DND-41 (cell line): ENCODE data around the gene RUFY3.

Experiments used
- ATAC-seq: fragments of 200-7000 bp; cut with Tn5 transposase; 3 replicates; pipeline ENCODE4 v1.9.1; 2021; ENCODE audit warnings: low read depth; ENCODE audit not compliant: insufficient read depth
- DNase-seq: peaks from one replicate; pipeline ENCODE4 v3.0.0-alpha.2; 2020
- H2AFZ ChIP-seq: 2 replicates; pipeline ENCODE4 v1.6.0; 2012; ENCODE audit warnings: low read depth, low read length
- H3K27ac ChIP-seq: 2 replicates; pipeline ENCODE4 v1.5.1; 2012; ENCODE audit warnings: low read length, inconsistent platforms
- H3K27me3 ChIP-seq: fragments of 200-600 bp; sonication (generic); 2 replicates; pipeline ENCODE4 v1.6.0; 2012; ENCODE audit warnings: low read length, mild to moderate bottlenecking, inconsistent platforms; ENCODE audit not compliant: insufficient read depth, poor library complexity
- H3K36me3 ChIP-seq: 2 replicates; pipeline ENCODE4 v1.5.1; 2012; ENCODE audit warnings: low read length, inconsistent platforms; ENCODE audit not compliant: insufficient read depth
- H3K4me1 ChIP-seq: 2 replicates; pipeline ENCODE4 v1.5.1; 2012; ENCODE audit warnings: mild to moderate bottlenecking, low read length; ENCODE audit not compliant: insufficient read depth
- H3K4me2 ChIP-seq: 2 replicates; pipeline ENCODE4 v1.6.0; 2012; ENCODE audit warnings: mild to moderate bottlenecking, moderate library complexity, low read length, inconsistent platforms; ENCODE audit not compliant: insufficient read depth
- H3K4me3 ChIP-seq, 2 experiments: fragments of 200-600 bp in 1 of 2; shearing (Covaris generic) in 1 of 2; 2 replicates each; pipeline ENCODE4 v1.5.1; 2012 to 2016; ENCODE audit warnings: inconsistent platforms in 2 of 2, low read length in 2 of 2, mild to moderate bottlenecking in 2 of 2, low read depth in 1 of 2, moderate library complexity in 1 of 2
- H3K79me2 ChIP-seq: 2 replicates; pipeline ENCODE4 v1.6.0; 2012; ENCODE audit warnings: low read length, inconsistent platforms; ENCODE audit not compliant: insufficient read depth
- H3K9ac ChIP-seq: 2 replicates; pipeline ENCODE4 v1.6.0; 2012; ENCODE audit warnings: low read depth, mild to moderate bottlenecking, inconsistent platforms, low read length, moderate library complexity
- H3K9me3 ChIP-seq: 2 replicates; pipeline ENCODE4 v1.5.1; 2012; ENCODE audit warnings: low read length, moderate library complexity, mild to moderate bottlenecking, inconsistent platforms; ENCODE audit not compliant: insufficient read depth, severe bottlenecking
- H4K20me1 ChIP-seq: 2 replicates; pipeline ENCODE4 v1.6.0; 2012; ENCODE audit warnings: low read length; ENCODE audit not compliant: insufficient read depth
- CTCF ChIP-seq: IDR thresholded peaks from 2 replicates; pipeline ENCODE4 v1.5.1; 2012; ENCODE audit warnings: borderline replicate concordance, low read length, moderate library complexity, mild to moderate bottlenecking; ENCODE audit not compliant: poor library complexity, severe bottlenecking; ENCODE audit errors: extremely low read depth
- EZH2 ChIP-seq: IDR thresholded peaks from 3 replicates; pipeline ENCODE4 v1.6.1; 2012; ENCODE audit warnings: borderline replicate concordance, low read depth, mild to moderate bottlenecking, moderate library complexity, low read length, inconsistent platforms; ENCODE audit not compliant: severe bottlenecking

RUFY3 gene

DNA sequence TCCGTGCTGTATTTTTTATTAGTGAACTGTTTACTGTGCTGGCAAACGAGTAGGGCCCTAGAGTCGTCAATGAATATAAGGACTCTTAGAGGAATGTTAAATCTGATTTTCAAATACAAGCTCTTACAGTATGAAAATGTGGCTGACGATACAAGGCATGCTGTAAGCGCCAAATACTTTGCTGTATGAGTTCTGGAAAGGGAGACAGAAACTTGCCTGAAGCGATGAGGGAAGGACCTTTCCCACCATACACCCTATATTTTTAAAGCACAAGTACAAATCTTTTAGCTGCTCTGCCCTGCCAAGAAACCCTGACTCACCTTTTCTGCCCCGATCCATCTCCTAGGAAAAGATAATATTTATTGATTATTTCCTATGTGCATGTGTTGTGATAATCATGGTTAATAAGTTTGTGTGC lies 15.7 kb upstream of the RUFY3 start:
- H3K36me3 ChIP-seq = peaks cover 6% of the 10 kb centered on the region
- DNase-seq (no peak), ATAC-seq (no peak)
- H3K27me3 ChIP-seq = no peaks in the 10 kb centered on the region
- peak overlapping the region; percentile 49 to 92 for H3K4me3 ChIP-seq
- TF ChIP-seq CTCF (no peak), EZH2 (no peak)
- H3K79me2 ChIP-seq = peaks cover 85% of the 10 kb centered on the region
- H2AFZ ChIP-seq = peak overlapping the region; percentile 78
- peaks cover 58% of the 10 kb centered on the region for H3K4me1 ChIP-seq
- peaks cover 2% of the 10 kb centered on the region; the same call in 1 of the 2 replicates for H4K20me1 ChIP-seq
- peak overlapping the region; percentile 79 for H3K4me2 ChIP-seq
- H3K27ac ChIP-seq = peak overlapping the region; percentile 90
- H3K9me3 ChIP-seq = no peaks in the 10 kb centered on the region
- peak overlapping the region; percentile 63 for H3K9ac ChIP-seq

DNA sequence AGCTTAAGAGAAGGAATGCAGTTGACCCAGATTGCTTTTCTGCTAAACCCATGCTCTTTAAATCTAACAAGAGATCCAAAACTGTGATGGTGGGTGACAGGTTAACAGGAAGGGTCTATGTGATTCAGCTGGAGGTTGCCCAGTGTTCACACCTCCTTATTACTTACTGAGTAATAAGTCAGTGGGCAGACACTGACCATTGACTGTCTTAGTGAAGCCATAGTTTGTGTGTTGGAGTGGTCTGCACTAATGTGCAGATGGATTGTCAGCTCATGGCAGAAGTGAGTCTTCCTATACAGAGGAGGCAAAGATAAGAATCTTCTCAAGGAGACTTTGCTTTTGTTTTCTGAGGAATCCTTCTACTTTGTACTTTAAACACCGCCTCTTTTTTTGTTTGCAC lies 15.2 kb upstream of the RUFY3 start:
- ATAC-seq (no peak), DNase-seq (no peak)
- no peaks in the 10 kb centered on the region for H3K27me3 ChIP-seq
- peak overlapping the region; percentile 79 for H3K4me2 ChIP-seq
- peak overlapping the region; percentile 49 to 92; a peak in 3 of 4 replicates for H3K4me3 ChIP-seq
- H3K9me3 ChIP-seq = no peaks in the 10 kb centered on the region
- H3K4me1 ChIP-seq = peaks cover 63% of the 10 kb centered on the region
- H3K79me2 ChIP-seq = peaks cover 90% of the 10 kb centered on the region
- 0 out of 2 replicates have a peak overlapping the region, but pooled peaks have one; percentile 78 for H2AFZ ChIP-seq
- H3K36me3 ChIP-seq = peaks cover 6% of the 10 kb centered on the region
- H3K27ac ChIP-seq = peak overlapping the region; percentile 90
- peak overlapping the region; percentile 63 for H3K9ac ChIP-seq
- H4K20me1 ChIP-seq = peaks cover 2% of the 10 kb centered on the region; the same call in 1 of the 2 replicates
- TF ChIP-seq CTCF = no peak
- TF ChIP-seq EZH2 = no peak

- TF ChIP-seq CTCF (no peak), EZH2 (no peak)
- Histone ChIP-seq H3K27me3 (no peaks in the 10 kb centered on the region), H3K4me2 (peak overlapping the region; percentile 10; the same call in 1 of the 2 replicates), H2AFZ (no peak overlapping the region), H3K9ac (no peak overlapping the region), H4K20me1 (peaks cover 6% of the 10 kb centered on the region; the same call in 1 of the 2 replicates), H3K36me3 (peaks cover 6% of the 10 kb centered on the region), H3K79me2 (peaks cover 100% of the 10 kb centered on the region), H3K4me1 (peaks cover 71% of the 10 kb centered on the region), H3K9me3 (no peaks in the 10 kb centered on the region), H3K4me3 (no peak overlapping the region), H3K27ac (peak overlapping the region; percentile 8; the same call in 1 of the 2 replicates)
- no peak for DNase-seq
- no peak for ATAC-seq
Observed at GRCh38 chr4:70709611-70710205, 12.1 kb upstream of the RUFY3 start.
